IPS-20b (cell line): ENCODE measurements around the gene PARD3B.

ENCODE experiments used
- H3K27ac ChIP-seq: one replicate; pipeline ENCODE4 v1.5.1; 2013; ENCODE audit warnings: low read length
- H3K27me3 ChIP-seq: 2 replicates; pipeline ENCODE4 v1.6.1; 2013; ENCODE audit warnings: mild to moderate bottlenecking, low read length, inconsistent platforms; ENCODE audit not compliant: insufficient read depth
- H3K36me3 ChIP-seq: 2 replicates; pipeline ENCODE4 v1.6.1; 2013; ENCODE audit warnings: low read depth, mild to moderate bottlenecking, inconsistent platforms, low read length, moderate library complexity; ENCODE audit not compliant: insufficient read depth
- H3K4me1 ChIP-seq: 2 replicates; pipeline ENCODE4 v1.6.1; 2013; ENCODE audit warnings: mild to moderate bottlenecking, control low read depth, inconsistent platforms, low read length, moderate library complexity; ENCODE audit not compliant: insufficient read depth
- H3K4me3 ChIP-seq: 2 replicates; pipeline ENCODE4 v1.5.1; 2013; ENCODE audit warnings: mild to moderate bottlenecking, low read length, inconsistent platforms
- H3K9ac ChIP-seq: 2 replicates; pipeline ENCODE4 v1.6.1; 2013; ENCODE audit warnings: low read depth, mild to moderate bottlenecking, inconsistent platforms, low read length, moderate library complexity
- H3K9me3 ChIP-seq: 2 replicates; pipeline ENCODE4 v1.6.1; 2013; ENCODE audit warnings: mild to moderate bottlenecking, low read depth, low read length, inconsistent platforms; ENCODE audit not compliant: insufficient read depth

PARD3B gene

GRCh38 chr2:205375461-205376448 is 830.5 kb downstream of the PARD3B start:
- Histone ChIP-seq H3K9me3 (no peaks in the 10 kb centered on the region), H3K27ac (no peak overlapping the region), H3K27me3 (no peaks in the 10 kb centered on the region), H3K9ac (no peak overlapping the region), H3K36me3 (no peaks in the 10 kb centered on the region), H3K4me3 (no peak overlapping the region), H3K4me1 (no peaks in the 10 kb centered on the region)

DNA sequence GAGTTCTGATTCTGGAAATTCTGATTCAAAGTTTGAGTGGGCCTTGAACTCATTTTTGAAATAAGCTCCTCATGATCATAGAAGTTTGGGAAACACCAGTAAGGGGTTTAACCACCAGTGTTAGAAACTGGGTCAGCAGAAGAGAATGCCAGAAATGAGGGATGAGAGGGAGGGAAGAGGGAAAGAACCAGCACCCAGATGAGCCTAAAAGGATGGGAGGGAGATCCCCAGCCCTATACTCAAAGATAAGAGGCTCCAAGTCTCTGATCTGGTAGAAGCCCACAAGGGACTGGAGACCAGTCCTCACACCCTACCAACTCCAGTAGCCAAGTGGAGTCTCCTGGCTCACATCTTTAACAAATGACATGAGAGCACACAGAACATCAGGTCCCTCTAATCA is 832.0 kb downstream of the PARD3B start:
- no peaks in the 10 kb centered on the region for H3K27me3 ChIP-seq
- H3K27ac ChIP-seq = no peak overlapping the region
- no peak overlapping the region for H3K4me3 ChIP-seq
- H3K36me3 ChIP-seq = no peaks in the 10 kb centered on the region
- no peaks in the 10 kb centered on the region for H3K4me1 ChIP-seq
- H3K9ac ChIP-seq = no peak overlapping the region
- no peaks in the 10 kb centered on the region for H3K9me3 ChIP-seq

DNA sequence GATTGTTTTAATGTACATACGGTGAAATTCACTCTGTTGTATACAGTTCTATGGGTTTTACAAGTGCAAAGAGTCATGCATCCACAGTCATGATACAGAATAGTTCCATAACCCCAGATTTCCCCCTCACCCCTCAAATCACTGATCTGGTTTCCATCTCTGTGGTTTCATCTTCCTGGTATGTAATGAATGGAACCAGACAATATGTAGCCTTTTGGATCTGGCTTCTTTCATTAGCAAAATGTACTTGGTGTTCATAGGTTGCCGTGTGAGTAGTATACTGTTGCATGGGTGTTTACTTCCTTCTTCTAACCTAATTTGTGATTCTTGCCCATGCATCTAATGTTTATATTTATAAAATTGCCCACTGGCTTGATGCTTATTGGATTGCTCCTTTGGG is 838.3 kb downstream of the PARD3B start:
- Histone ChIP-seq H3K9ac (no peak overlapping the region), H3K4me3 (no peak overlapping the region), H3K27ac (no peak overlapping the region), H3K27me3 (no peaks in the 10 kb centered on the region), H3K9me3 (no peaks in the 10 kb centered on the region), H3K4me1 (peaks cover 8% of the 10 kb centered on the region; the same call in 1 of the 2 replicates), H3K36me3 (no peaks in the 10 kb centered on the region)

GRCh38 chr2:205386109-205386508 is 840.8 kb downstream of the PARD3B start:
- Histone ChIP-seq H3K9ac (no peak overlapping the region), H3K27ac (no peak overlapping the region), H3K27me3 (no peaks in the 10 kb centered on the region), H3K4me1 (peaks cover 15% of the 10 kb centered on the region; the same call in 1 of the 2 replicates), H3K4me3 (no peak overlapping the region), H3K36me3 (no peaks in the 10 kb centered on the region), H3K9me3 (no peaks in the 10 kb centered on the region)

DNA sequence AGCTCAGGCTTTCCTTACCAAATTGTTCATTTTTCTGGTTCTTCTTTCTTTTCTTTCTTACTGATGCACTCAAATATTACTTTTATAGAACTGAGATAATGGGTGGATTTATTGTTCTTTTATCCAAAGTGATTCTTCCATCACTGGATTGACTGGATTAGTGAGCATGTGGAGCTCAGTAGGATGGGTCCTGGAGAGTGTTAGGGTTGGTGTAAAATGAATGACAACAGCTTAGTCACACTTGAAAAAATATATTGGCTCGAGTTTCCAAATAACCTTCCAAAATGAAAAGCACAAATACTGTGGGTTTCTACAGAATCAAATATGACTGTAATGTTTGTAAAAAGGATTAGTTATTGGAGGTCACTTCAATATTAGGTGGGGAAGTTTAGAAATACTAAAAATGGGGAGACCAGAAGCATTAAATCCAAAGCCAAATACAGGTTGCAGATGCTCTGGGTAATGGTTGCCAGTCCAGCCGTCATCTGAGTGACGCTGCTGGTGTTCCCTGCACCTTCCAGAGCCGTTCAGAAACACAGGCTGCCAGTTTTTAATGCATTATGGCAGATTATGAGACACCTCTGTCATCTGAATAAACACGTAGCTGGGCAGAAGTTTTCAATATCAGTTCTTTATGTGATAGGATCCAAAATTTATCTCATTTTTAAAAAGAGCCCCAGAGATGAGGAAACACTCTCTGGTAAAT is 842.2 kb downstream of the PARD3B start:
- no peaks in the 10 kb centered on the region for H3K27me3 ChIP-seq
- peak overlapping the region; percentile 2 for H3K27ac ChIP-seq
- H3K36me3 ChIP-seq = no peaks in the 10 kb centered on the region
- H3K4me1 ChIP-seq = peaks cover 21% of the 10 kb centered on the region; the same call in 1 of the 2 replicates
- no peak overlapping the region for H3K4me3 ChIP-seq
- no peak overlapping the region for H3K9ac ChIP-seq
- H3K9me3 ChIP-seq = no peaks in the 10 kb centered on the region

- Histone ChIP-seq H3K27ac (no peak overlapping the region), H3K36me3 (no peaks in the 10 kb centered on the region), H3K27me3 (no peaks in the 10 kb centered on the region), H3K9ac (no peak overlapping the region), H3K4me3 (no peak overlapping the region), H3K9me3 (no peaks in the 10 kb centered on the region), H3K4me1 (peaks cover 21% of the 10 kb centered on the region; the same call in 1 of the 2 replicates)
Observed at GRCh38 chr2:205390866-205391265, 845.6 kb downstream of the PARD3B start.

GRCh38 chr2:205401511-205401910 is 856.2 kb downstream of the PARD3B start:
- no peak overlapping the region for H3K27ac ChIP-seq
- H3K9me3 ChIP-seq = no peaks in the 10 kb centered on the region
- no peaks in the 10 kb centered on the region for H3K27me3 ChIP-seq
- no peak overlapping the region for H3K4me3 ChIP-seq
- no peak overlapping the region for H3K9ac ChIP-seq
- no peaks in the 10 kb centered on the region for H3K4me1 ChIP-seq
- H3K36me3 ChIP-seq = no peaks in the 10 kb centered on the region

GRCh38 chr2:205402011-205402410 is 856.7 kb downstream of the PARD3B start:
- Histone ChIP-seq H3K9me3 (no peaks in the 10 kb centered on the region), H3K4me3 (no peak overlapping the region), H3K9ac (no peak overlapping the region), H3K4me1 (no peaks in the 10 kb centered on the region), H3K27ac (no peak overlapping the region), H3K27me3 (no peaks in the 10 kb centered on the region), H3K36me3 (no peaks in the 10 kb centered on the region)

DNA sequence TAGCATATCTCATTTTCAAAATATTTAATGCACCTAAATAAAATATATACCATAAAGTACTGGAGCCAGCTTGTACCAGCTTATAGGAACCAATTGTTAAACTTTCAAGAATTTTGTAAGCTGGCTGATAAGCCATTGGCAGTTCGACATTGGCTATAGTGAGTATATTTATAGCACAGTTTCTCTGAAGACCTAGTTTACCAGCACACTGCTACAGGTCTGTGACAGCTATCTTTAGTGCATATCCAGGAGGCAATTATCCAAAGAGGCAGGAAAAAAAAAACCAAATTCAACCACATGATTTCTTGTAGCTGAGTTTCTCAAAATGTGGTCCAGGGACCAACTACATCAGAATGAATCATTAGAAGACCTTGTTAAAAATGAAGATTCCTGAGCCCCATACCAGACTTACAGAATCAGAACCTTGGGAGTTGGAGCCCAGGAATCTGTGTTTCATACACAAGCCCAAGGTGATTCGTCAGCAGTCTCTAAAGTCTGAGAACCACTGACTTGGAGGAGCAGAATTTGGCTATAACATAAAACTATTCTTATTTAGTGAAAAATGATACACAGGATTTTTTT is 858.1 kb downstream of the PARD3B start:
- Histone ChIP-seq H3K36me3 (no peaks in the 10 kb centered on the region), H3K4me3 (no peak overlapping the region), H3K4me1 (no peaks in the 10 kb centered on the region), H3K27ac (no peak overlapping the region), H3K9me3 (no peaks in the 10 kb centered on the region), H3K27me3 (no peaks in the 10 kb centered on the region), H3K9ac (no peak overlapping the region)

DNA sequence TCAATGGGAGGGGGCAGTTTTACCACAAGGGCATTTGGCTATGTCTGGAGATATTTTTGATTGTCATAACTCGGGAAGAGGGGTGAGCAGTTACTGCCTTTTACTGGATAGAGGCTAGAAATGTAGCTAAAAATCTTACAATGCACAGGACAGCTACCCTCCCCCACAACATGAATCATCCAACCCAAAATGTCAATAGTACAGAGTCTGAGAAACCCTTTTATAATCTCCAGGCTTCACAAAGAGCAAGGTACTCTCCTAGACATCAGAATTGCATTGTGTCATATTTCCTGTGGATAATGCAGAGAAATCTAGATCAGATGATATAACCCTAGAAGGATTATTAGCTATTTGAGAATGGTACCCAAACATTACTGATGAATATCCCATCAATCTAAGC is 859.9 kb downstream of the PARD3B start:
- H3K9ac ChIP-seq = no peak overlapping the region
- H3K9me3 ChIP-seq = no peaks in the 10 kb centered on the region
- no peak overlapping the region for H3K27ac ChIP-seq
- no peaks in the 10 kb centered on the region for H3K36me3 ChIP-seq
- H3K4me1 ChIP-seq = no peaks in the 10 kb centered on the region
- H3K27me3 ChIP-seq = no peaks in the 10 kb centered on the region
- no peak overlapping the region for H3K4me3 ChIP-seq

DNA sequence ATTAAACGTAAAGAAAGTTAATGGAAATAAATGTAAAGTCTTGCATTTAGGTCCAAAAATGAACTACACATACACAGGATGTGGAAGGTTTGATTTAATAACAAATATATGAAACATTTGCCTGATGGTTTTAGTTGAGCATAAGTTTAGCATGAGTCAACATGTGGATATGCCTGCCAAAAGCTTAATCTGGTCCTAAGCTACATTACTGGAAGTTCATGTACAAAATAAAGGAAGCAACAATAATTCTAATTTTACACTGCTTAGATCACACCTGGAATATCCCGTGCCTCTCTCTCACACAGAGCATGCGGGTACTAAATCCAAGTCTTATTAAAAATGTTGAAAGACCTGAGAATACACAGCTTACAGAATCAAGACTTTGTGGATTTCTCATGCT is 860.5 kb downstream of the PARD3B start:
- Histone ChIP-seq H3K4me1 (no peaks in the 10 kb centered on the region), H3K9ac (no peak overlapping the region), H3K9me3 (no peaks in the 10 kb centered on the region), H3K27me3 (no peaks in the 10 kb centered on the region), H3K4me3 (no peak overlapping the region), H3K36me3 (no peaks in the 10 kb centered on the region), H3K27ac (no peak overlapping the region)
